Measurements from ENCODE around the gene DOLPP1.
A peak's percentile ranks its signal among the peaks of the same experiment; 100 is the strongest.

Gene DOLPP1

DNA sequence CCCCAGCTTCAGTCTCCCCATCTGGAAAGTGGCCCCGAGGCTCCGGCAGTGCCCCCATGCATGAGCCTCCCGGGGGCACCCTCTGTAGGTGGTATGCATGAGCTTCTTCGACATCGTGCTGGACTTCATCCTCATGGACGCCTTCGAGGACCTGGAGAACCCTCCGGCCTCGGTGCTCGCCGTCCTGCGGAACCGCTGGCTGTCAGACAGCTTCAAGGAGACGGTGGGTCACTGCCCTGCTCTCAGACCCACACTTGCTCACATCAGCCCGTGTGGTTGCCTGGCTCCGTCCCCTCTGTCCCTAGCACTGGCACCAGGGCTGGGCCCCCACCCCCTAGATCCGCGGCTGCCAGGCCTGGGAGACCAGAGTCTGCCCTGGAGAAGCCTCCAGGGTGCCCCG lies 12.8 kb upstream of the DOLPP1 start:
- DNase-seq, result no peak

DNA sequence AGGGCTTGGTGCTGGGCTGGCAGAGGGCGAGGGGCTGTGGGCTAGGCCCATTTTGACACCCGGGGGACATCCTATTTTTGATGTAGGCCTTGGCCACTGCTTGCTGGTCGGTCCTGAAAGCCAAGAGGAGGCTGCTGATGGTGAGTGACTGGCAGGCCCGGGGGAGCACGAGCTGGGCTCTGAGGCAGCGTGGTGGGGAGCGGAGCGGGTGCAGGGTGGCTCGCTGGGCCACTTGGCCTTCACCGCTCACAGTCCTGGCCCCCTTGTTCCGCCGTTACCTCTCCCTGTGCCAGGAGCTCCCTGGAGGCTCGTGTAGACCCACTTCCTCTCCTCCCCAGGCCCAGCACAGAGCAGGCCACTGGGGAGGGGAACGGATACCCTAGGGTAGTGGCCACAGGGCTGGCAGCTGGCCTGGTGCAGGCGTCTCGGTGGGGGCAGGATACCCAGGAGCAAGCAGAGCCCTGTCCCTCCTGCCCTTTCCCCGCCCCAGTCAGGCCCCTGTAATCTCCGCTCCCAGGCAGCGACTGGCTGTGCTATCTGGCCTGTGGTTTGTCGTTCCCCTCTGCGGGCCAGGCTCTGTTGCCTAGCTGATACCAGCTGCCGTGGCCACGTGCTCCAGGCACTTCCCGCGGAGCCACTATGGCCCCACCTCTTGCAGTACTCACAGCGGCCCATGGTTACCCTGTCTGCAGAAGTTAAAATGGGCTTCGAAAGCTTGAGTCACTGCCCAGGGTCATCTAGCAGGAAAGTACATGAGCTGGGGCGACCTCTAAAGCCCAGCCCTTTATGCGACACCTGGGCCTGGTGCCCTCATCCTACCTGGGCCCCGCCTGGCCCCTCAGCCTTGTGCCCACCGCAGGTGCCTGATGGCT lies 11.7 kb upstream of the DOLPP1 start:
- DNase-seq, result peak; percentile 18

DNA sequence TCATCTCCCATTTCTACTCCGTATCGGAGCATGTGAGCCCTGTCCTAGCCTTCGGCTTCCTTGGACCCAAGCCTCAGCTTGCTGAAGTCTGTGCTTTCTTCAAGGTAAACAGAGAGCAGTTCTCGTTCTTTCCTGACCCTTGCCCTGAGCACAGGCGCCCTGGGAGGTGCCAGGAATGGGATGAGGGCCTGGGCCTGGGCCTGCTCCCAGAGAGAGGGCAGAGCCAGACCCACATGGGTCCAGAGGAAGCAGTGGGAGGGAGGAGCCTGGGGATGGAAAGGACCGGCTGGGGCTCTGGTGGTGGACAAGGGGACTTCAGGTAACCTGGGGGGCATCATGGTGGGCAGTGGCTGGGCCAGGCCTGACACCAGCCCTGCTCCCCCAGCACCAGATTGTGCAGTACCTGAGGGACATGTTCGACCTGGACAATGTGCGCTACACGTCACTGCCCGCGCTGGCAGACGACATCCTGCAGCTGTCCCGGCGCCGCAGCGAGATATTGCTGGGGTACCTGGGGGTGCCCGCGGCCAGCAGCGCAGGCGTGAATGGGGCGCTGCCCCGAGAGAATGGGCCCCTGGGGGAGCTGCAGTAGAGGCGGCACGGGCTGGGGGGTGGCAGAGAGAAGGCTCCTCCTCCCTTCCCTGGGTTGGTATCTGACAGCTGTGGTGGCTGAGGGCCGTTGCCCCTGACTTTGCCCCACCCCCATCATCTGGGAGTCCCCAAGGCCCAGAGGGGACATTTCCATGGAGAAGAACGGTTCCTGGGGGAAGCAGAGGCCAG lies 10.9 kb upstream of the DOLPP1 start:
- DNase-seq, result no peak

DNA sequence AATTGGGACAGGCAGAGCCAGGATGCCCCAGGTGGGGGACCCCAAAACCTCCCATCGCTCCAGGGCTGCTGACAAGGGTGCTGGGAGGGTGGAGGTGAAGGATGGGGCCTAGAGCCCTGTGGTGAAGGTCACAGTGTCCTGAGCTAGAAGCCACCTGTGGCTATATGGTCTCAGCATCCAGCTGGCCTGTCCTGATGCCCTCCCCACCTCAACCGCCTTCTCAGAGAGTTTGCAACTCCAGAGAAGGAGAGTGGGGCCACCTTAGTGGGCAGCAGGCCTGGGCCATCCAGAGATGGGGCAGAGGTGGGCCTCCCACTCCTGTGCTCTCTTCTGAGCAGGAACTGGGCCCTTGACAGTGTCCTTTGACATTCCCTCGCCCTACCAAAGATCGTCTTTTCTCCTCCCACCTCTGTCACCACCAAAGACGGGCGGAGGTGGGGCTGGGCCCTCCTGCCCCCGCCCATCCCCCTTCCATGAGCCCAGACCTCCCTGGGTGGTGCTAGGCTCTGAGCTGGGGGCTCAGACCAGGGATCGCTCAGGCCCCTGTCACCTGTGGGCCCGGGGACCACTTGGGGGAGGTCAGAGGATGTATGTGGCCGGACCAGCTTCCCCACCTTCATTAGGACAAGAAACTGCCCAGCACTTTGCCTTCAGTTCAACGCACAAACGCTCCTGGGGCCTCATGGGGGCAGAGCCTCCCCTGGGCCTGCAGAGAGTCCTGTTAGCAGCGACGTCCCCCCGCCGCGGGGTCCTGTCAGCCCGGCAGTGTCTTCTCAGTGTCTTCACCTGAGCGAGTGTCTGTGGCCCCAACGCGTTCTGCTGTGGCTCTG lies 10.0 kb upstream of the DOLPP1 start:
- DNase-seq, result no peak

DNA sequence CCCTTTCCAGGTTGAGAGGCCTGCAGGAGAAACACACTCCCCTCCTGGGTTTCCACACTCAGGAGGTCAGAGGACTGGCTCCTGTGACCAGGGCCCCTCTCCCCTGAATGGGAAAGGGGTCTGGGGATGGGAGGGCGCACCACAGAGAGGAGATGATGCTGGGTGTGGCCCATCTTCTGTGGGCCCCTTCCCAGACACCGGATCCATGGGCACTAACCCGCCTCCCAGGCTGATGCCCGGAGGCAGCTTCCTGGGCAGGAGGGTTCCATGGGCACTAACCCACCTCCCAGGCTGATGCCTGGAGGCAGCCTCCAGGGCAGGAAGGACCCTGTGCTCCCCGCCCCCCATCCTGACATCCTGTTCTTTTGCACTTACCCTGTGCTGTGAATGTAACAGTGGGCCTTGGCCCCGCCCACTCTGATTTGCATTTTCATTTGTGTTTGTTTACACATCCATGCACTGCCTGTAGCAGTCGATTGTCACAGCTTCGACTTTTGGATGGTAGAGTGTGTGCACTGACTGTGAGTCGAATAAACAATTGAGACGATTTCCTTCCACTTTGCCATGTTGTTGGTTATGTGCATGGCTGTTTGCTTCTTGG lies 9.3 kb upstream of the DOLPP1 start:
- DNase-seq, result no peak

DNA sequence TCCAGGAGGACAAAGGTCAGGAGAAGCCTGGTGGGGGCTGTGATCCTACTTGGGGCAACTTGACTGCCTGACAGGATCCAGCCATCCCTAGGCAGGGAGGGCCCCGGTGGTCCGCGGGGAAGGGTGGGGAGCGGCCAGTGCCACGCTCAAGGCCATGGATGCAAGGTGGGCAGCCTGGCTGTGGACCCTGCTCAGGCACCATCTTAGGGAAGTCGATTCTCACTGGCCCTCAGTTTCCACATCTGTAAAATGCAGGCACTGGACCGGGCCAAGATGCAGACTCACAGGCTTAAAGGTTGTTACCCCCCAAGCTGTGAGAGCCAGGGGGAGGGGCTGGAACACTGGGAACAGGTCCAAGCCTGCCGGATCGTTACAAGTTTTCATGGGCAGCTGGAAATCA lies 8.7 kb upstream of the DOLPP1 start:
- DNase-seq, result no peak

DNA sequence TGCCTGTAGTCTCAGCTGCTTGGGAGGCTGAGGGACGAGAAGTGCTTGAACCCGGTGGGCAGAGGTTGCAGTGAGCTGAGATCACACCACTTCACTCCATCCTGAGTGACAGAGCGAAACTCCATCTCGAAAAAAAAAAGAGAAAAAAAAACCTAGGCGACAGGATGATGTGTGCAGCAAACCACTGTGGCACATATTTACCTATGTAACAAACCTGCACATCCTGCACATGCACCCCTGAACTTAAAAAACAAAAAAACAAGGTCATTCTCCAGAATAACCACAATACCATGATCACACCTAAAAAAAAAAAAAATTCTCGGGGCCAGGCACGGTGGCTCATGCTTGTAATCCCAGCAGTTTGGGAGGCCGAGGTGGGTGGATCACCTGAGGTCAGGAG lies 7.5 kb upstream of the DOLPP1 start:
- DNase-seq, result no peak

DNA sequence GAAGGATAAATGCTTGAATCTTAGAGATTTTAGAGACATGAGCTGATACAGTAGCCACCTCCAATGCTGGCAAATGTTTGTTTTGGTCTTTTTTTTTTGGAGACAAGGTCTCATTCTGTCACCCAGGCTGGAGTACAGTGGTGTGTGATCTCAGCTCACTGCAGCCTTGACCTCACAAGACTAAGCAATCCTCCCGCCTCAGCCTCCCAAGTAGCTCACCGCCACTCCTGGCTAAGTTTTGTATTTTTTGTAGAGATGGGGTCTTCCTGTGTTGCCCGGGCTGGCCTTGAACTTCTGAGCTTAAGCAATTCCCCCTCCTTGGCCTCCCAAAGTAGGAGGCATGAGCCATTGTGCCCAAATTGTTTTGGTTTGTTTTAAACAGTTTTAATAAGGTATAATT lies 6.8 kb upstream of the DOLPP1 start:
- DNase-seq, result no peak

DNA sequence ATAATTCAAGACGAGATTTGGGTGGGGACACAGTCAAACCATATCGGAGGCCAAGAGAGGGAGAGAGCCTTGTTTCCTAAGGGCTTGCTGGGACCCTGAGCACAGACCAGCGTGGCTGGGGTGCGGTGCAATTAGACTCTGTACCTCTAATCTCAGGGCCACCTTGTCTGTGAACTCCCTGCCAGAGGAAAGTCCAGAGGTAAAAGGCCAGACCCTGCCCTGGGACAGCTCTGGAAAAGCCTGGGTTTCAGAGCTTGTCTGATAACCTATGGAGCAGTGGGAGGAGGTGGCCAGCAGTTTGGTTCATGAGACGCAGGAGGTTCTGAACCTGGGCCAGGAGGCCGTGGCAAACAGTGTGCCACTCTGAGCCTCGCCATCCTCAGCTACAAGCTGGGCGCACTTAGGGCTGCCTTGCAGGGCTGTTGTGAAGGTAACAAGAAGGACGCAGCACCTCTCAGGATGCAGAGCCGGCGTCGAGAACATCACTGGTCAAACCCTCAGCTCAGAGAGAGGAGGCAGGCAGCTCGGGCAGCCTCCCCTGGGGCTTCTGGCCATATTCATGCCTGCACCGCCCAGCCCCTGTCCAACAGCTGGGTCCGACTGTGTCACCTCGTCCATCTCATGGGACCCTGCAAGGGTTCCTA lies 4.8 kb upstream of the DOLPP1 start:
- DNase-seq, result no peak

DNA sequence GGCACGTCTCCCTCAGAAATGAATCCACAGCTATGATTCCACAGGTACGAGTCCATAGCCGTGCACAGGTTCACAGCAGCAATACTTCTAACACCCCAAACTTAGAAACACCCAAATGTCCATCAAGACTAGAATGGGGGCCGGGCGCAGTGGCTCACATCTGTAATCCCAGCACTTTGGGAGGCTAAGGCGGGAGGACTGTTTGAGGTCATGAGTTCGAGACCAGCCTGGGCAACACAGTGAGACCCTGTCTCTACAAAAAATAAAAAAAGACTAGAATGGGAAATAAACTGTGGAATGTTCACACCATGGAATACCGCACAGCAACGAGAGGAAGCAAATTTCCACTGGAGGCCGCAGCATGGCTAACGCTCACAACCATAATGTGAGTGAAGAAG lies 4.3 kb upstream of the DOLPP1 start:
- no peak for DNase-seq

DNA sequence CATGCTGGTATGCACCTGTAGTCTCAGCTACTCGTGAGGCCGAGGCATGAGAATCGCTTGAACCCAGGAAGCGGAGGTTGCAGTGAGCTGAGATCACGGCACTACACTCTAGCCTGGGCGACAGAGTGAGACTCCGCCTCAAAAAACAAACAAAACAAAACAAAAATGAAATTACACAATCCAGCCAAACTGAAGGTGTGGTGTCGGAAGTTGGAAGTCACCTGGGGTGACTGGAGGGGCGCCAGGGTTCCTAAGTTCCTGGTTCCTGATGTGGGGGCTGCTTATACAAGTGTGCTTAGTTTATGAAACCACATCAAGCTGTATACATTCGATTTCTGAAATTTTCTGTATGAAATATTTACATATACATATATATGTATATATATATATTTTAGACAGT lies 3.7 kb upstream of the DOLPP1 start:
- DNase-seq, result no peak

DNA sequence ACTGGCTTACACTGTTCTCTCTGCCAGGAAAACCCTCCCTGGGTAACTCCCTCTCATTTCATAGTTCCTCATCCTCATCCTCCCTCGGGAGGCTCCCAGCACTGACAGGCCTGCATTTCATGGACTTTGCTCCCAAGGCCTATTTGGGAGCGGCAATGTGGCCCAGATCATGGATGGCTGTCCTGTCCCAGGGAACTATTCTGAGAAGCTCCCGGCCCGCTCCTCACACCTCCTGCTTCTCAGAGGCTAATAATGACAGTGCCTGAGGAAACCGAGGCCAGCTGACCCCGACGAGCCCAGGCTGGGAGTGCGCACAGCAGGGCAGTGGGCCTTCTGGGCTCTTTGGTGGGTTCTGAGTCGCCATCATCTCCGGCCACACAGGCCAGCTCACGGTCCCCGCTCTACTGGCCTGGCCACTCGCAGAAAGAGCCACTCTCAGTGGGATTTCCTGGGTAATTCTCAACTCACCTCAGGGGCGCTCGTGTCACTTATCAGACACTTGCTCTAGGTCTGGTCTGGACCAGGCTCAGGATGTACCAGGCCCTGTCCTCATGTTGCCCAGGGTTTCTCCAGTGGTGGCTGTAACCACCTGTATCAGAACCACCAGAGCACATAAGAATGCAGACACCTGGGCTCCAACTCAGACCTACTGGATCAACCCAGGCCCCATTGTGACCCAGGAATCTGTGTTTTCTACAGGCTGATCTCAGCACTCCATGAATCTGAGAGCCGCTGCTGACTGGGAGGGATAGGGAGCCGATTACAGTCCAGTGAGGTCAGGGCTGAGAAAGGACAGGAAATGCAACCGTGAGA lies 2.0 kb upstream of the DOLPP1 start:
- no peak for DNase-seq

DNA sequence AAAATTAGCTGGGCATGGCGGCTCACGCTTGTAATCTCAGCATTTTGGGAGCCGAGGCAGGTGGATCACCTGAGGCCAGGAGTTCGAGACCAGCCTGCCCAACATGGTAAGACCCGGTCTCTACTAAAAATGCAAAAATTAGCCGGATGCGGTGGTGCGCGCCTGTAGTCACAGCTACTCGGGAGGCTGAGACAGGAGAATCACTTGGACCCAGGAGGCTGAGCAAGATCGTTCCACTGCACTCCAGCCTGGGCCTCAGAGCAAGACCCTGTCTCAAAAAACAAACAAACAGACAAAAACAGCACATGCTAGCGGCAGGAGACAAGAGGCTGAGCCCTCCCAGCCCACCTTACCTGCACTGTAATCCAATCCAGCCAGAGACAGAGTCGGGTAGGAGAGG lies 1.1 kb upstream of the DOLPP1 start:
- DNase-seq, result no peak

DNA sequence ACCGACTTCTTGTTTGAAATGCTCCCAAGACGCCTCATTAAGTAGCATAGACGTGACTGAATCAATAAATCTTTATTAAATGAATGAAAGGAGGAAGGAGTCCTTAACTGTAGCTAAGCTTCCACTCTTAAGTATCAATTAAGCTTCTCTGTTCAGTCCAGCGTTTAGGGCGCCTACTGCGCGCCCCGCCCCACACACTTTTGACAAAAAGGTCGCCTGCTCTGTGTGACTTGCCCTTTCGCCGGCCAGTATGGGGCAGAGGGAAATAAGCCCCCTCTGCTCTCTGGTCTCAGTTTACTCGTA lies 662 bp upstream of the DOLPP1 start:
- DNase-seq, result no peak

DNA sequence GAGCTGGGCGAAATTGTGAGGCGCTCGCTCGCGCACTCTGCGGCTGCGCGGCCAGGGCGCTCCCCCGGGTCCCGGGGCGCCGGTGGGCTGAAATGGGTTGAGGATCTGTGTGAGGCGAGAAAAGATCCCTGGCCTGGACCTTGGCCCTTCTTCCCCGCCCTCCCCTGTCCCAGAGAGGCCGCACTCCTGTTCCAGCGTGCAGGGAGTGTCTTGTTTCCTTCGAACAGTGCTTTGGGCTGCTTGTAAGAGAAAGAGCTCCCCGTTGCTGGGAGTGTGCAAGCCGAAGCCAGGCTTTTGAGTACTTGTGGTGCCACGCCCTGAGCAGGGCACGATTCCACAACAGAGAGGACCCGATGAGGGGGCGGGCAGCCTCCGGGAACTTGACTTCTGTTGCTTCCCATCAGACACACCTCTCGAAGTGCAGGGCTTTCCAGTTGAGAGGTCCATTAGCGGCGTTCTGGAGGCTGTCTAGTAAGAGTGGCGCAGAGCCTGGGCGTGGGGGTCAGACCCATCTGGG lies 535 bp downstream of the DOLPP1 start:
- no peak for DNase-seq

DNA sequence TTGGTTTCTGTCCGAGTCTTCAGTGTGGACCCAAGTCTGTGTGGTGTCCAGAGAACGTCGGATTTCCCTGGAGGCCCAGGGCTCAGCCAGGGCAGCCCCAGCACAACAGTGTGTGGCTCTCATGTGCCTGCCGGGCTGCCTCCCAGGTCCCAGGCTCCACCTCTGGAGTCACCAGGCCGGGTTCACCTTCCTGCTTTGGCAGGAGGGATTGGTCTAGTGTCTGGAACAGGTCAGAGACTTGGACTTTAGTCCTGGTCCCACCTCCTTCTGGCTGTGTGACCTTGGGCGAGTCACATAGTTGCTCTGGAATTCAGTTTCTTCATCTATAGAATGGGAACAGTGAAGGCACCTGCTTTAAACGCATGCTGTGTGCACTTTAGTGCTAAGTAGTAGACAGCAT lies 3.2 kb downstream of the DOLPP1 start:
- DNase-seq, result no peak

DNA sequence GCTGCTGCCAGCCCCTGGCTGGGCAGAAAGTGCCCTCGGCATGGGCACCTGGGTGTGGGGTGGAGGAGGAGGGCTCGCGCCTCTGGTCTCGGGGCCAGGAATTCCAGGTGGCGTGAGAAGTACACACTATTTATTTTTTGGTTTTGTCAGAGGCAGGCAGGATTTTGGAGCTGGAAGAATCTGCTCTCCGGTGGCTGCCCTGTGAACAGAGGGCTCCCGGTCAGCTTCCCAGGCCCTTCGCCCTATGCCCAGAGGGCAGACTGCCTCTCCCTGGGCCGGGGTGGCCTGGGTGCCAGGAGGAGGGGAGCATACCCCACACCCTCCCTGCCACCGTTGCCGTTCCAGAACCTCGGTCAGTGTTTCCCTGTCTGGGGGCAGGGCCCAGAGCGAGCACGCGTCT lies 8.3 kb downstream of the DOLPP1 start:
- no peak for DNase-seq

DNA sequence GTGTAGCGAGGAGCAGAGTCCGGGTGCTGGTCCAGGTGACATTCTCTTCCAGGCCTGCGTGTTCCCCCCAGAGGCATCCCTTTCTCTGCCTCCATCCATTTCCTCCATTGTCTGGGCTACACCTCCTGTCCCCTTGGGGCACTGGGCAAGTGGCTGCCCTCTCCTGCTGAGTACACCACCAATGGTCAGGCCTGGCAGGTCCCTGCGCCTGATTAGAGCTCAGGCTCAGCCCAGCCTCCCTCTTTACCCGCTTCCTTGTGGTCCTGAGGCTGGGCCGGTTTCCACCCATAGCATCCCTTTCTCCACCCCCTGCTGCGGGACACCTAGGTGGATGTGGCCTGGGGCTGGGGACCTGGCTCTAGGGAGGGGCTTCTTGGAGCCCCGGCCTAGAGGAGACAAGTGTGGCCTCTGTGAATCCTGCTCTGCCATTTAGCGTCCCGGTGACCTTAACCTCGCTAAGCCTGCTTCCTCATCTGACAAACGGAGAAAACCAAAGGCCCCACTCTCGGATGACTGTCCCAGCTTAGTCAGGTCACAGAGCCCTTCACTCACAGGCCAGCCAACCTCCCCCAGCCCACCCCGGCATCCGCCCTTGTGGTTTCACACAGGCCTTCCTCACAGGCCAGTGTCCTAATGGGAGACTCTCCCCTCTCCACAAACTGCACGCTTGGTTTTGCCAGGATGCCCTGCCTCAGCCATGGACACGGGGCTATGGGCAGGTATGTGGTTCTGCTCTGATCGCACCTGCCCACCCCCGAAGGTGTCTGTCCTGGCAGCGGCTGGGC lies 12.9 kb downstream of the DOLPP1 start:
- no peak for DNase-seq

DNA sequence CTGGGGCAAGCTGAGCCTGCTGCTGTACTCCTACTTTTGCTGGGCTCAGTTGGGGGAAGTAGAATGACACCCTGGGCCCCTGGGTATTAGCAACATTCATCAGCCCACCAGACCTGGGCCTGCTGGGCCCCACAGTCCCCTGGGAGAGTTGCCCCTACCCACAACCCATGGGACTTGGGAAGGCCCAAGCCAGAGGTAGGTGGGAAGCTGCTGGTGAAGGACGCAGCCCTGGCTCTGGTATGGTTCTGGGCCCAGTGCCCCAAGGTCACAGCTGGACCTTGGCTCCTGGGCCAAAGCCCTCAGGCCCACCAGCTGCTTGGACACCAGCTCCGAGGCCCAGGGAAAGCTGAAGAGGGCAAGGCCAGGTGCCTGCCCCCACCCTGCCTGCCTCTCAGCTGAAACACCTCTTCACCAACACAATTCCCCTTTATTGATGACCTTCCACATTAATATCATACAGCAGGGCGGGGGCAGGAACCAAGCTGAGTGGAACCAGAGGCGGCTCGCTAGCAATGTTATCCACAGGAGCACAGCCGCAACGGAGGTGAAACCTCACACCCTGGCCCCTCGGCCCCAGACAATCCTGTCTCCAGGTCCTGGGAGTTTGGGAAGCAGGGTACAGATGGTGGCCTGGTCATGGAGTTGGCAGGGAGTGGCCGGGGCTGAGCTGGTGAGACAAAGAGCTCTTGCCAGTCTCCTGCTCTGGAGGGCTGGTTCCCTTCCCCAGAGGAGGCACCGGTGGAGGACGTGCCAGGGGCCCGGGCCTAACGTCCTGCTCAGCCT lies 13.7 kb downstream of the DOLPP1 start:
- no peak for DNase-seq

DNA sequence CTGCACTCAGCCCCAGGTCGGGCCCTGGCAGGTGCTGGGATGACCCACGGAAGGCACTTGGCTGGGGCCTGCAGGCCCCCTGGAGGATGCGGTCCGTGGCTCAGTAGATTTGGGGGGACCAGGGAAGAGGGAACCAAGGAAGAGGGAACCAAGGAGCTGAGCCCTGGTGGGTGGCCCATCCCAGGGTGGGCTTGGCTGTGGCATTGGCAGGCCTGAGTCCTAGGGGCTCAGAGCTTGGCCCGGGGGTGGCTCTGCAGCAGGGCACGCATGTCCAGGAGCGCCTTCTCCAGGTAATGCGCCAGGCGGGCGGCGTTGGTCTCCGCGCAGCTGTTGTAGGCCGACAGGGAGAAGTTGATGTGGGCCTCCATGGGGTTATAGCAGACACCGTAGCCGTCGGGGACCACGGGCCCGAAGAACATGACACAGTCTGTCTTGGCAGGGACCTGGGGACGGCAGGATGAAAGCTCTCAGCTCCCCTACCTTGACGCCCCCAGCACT lies 14.3 kb downstream of the DOLPP1 start:
- no peak for DNase-seq

Data from effector CD8-positive, alpha-beta T cell (primary cell).